Activated T-helper 1 cell treated with anti-CD3 and anti-CD28 coated beads, Interleukin-2, amount 50 U/mL, for 16 hours (primary cell): Measurements from ENCODE around the gene TMEM270.
"Not testable (repeated sequence)": the region's sequence is repeated elsewhere in the genome, so short reads cannot be mapped to it uniquely, and the experiment has no call there.

ENCODE experiments used
- DNase-seq, 2 donors: peaks; one replicate each; pipeline ENCODE4 v3.0.0-alpha.2; 2020; ENCODE audit warnings: low read depth in 1 of 2, low spot score in 1 of 2

The TMEM270 gene

GRCh38 chr7:73852500-73852899 is 8.5 kb upstream of the TMEM270 start:
- no peak for DNase-seq

- no peak for DNase-seq
These were observed 4.0 kb upstream of the TMEM270 start for GRCh38 chr7:73856941-73857340.

- no peak for DNase-seq
These were observed 2.2 kb upstream of the TMEM270 start for GRCh38 chr7:73858807-73859206.

- DNase-seq, result no peak
These were observed 346 bp downstream of the TMEM270 start for GRCh38 chr7:73861305-73861704.

- DNase-seq, result no peak
These were observed 4.2 kb downstream of the TMEM270 start for GRCh38 chr7:73864981-73865711.

GRCh38 chr7:73865738-73866445 is 4.9 kb downstream of the TMEM270 start:
- no peak for DNase-seq

- DNase-seq, result no peak
These were observed 5.4 kb downstream of the TMEM270 start for GRCh38 chr7:73866446-73866767.

- no peak for DNase-seq
These were observed 8.2 kb downstream of the TMEM270 start for GRCh38 chr7:73869011-73869798.

- no peak for DNase-seq
These were observed 9.1 kb downstream of the TMEM270 start for GRCh38 chr7:73870041-73870492.

GRCh38 chr7:73871163-73872011 is 10.4 kb downstream of the TMEM270 start:
- DNase-seq, result no peak

GRCh38 chr7:73872056-73872908 is 11.3 kb downstream of the TMEM270 start:
- no peak for DNase-seq

- no peak for DNase-seq
These were observed 15.4 kb downstream of the TMEM270 start for GRCh38 chr7:73876361-73876760.

GRCh38 chr7:73876973-73877372 is 16.0 kb downstream of the TMEM270 start:
- DNase-seq, result no peak

- DNase-seq, result no peak
These were observed 19.2 kb downstream of the TMEM270 start for GRCh38 chr7:73879977-73880681.

- no peak for DNase-seq
These were observed 19.9 kb downstream of the TMEM270 start for GRCh38 chr7:73880755-73881328.

- DNase-seq, result no peak
These were observed 20.5 kb downstream of the TMEM270 start for GRCh38 chr7:73881352-73882046.

GRCh38 chr7:73882047-73882402 is 21.1 kb downstream of the TMEM270 start:
- no peak for DNase-seq

- not testable (repeated sequence) for DNase-seq
These were observed 24.0 kb downstream of the TMEM270 start for GRCh38 chr7:73884867-73885422.
